VCaP (cell line): ENCODE measurements around the gene SEC62.

Source experiments
- H3K27ac ChIP-seq: fragments of 450-650 bp; 2 replicates; pipeline ENCODE4 v1.5.1; 2017
- CTCF ChIP-seq: fragments of 450-650 bp; conservative IDR thresholded peaks from 2 replicates; pipeline ENCODE4 v1.5.1; 2017; ENCODE audit warnings: mild to moderate bottlenecking, moderate library complexity

SEC62 gene

GRCh38 chr3:170022336-170022735 is 55.7 kb downstream of the SEC62 start:
- no peak for TF ChIP-seq CTCF
- no peak overlapping the region for H3K27ac ChIP-seq

GRCh38 chr3:170023165-170023564 is 56.6 kb downstream of the SEC62 start:
- no peak overlapping the region for H3K27ac ChIP-seq
- no peak for TF ChIP-seq CTCF

DNA sequence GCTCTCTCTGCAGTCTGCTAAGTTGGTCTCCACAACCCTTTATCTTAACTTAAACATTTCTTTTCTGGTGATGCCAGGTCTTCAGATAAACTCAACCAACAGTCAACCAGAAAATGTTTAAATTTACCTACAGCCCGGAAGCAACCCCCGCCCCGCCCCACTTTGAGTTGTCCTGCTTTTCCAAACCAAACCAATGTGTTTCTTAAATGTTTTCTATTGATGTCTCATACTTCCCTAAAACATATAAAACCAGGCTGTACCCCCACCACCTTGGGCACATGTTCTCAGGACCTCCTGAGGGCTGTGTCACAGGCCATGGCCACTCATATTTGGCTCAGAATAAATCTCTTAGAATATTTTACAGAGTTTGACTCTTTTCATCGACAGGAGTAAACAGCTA is 58.0 kb downstream of the SEC62 start:
- H3K27ac ChIP-seq: no peak overlapping the region
- TF ChIP-seq CTCF: no peak

- H3K27ac ChIP-seq: no peak overlapping the region
- TF ChIP-seq CTCF: no peak
These were observed 60.9 kb downstream of the SEC62 start for GRCh38 chr3:170027233-170028102.

DNA sequence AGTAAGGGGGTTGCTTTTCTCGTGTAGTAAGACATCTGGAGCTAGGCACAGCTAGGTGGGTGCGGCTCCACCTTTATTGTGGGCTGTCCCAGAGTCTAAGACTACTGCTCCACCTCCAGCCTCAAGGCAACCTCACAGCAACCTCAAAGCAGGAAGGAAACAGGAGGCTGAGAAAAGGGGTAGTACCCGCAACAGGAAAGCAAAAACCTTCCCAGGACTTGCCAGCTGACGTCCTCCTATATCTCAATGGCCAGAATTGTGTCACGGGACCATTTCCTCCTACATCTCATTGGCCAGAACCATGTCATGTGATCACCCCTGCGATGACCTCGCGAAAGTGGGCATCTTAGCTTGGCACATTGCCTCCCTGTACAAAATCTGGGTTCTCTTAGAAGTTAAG is 66.9 kb downstream of the SEC62 start:
- no peak overlapping the region for H3K27ac ChIP-seq
- TF ChIP-seq CTCF: no peak

DNA sequence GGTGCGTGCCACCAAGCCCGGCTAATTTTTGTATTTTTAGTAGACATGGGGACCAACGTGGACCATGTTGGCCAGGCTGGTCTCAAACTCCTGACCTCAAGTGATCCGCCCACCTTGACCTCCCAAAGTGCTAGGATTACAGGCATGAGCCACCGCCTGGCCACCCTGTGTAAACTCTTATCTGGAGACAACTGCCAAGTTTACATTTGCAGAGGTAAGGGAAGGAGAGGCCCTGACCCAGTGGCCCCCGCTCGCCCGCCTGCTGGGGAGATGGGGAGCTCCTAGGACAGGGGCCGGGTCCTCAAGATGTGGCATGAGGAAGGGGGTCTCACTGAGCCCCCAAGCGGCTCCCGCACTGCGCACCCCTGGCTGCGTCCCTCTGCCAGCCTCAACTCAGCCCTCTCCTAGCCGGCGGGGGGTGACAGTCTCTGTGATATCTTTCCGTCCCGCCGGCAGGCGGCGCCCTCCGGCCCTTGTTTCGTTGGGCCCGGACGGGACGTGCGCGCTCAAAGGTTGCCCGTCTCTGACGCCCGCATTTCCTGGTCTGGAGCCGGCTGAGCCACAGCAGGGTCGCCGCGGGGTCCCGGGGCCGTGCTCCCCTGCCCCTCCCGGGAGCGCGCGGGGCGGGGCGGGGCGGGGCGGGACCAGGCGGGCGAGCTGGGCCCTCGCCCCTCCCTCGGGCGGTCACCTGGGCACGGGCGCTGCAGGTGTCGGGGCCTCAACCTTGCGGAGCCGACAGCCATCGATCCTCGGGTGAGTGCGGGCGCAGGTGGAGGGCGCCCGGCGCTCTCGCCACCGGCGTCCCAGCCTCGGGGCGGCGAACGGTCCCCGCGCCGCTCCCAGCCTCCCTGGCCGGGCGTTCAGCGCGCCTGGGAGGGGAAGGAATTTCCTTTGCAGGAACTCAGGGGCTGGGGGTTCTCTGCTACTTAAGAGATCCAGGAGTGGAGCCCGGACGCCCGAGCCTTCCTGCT is 71.1 kb downstream of the SEC62 start, which contains the start of gene GPR160:
Gene GPR160, plus strand, starts transcription at position 533 of the 971 bp plus-strand sequence. CDS start 45,978 bp downstream, outside the sequence.
- H3K27ac ChIP-seq: peak within 1 kb of the TSS; percentile 100
- TF ChIP-seq CTCF: peak; percentile 89

GRCh38 chr3:170038434-170039110 is 72.0 kb downstream of the SEC62 start:
- H3K27ac ChIP-seq: peak overlapping the region; percentile 100
- peak; percentile 66 for TF ChIP-seq CTCF
